Small intestine (tissue), 7 donors: ENCODE data around the gene MADCAM1. TPM values are rescaled to one million over a fixed set of nuclear protein-coding genes. Genes with fewer than 3 reads are reported as not detected.

Experiments used
- DNase-seq, 2 donors: peaks; one replicate each; pipeline versions ENCODE4 v3.0.0 to v3.0.0-alpha.2; 2013
- FAIRE-seq: peaks from 2 replicates; lab custom pipeline; 2012; peaks lifted over from hg19 to GRCh38; lab: Jason Lieb, UNC
- H3K27ac ChIP-seq, 3 donors: one replicate each; pipeline ENCODE4 v1.5.1; 2013; ENCODE audit warnings: low read length in 2 of 3, mild to moderate bottlenecking in 2 of 3, control low read depth in 1 of 3, inconsistent platforms in 1 of 3, low read depth in 1 of 3, moderate library complexity in 1 of 3
- H3K27me3 ChIP-seq, 3 donors: one replicate each; pipeline ENCODE4 v1.6.1; 2013; ENCODE audit warnings: low read length in 3 of 3, inconsistent platforms in 1 of 3; ENCODE audit not compliant: control insufficient read depth in 3 of 3, insufficient read depth in 3 of 3
- H3K36me3 ChIP-seq, 3 donors: one replicate each; pipeline ENCODE4 v1.6.1; 2013; ENCODE audit warnings: low read length in 3 of 3, inconsistent platforms in 1 of 3, low read depth in 1 of 3, mild to moderate bottlenecking in 1 of 3, moderate library complexity in 1 of 3; ENCODE audit not compliant: control insufficient read depth in 3 of 3, insufficient read depth in 2 of 3
- H3K4me1 ChIP-seq, 3 donors: one replicate each; pipeline ENCODE4 v1.6.1; 2013; ENCODE audit warnings: low read length in 2 of 3, inconsistent platforms in 1 of 3, low read depth in 1 of 3, mild to moderate bottlenecking in 1 of 3, moderate library complexity in 1 of 3; ENCODE audit not compliant: control insufficient read depth in 3 of 3, insufficient read depth in 2 of 3
- H3K4me3 ChIP-seq, 3 donors: one replicate each; pipeline ENCODE4 v1.5.1; 2013; ENCODE audit warnings: low read length in 3 of 3, control low read depth in 1 of 3, inconsistent platforms in 1 of 3, low read depth in 1 of 3, mild to moderate bottlenecking in 1 of 3, moderate library complexity in 1 of 3
- H3K9me3 ChIP-seq, 2 donors: one replicate each; pipeline ENCODE4 v1.6.1; 2013; ENCODE audit warnings: low read depth in 1 of 2, low read length in 1 of 2; ENCODE audit not compliant: control insufficient read depth in 2 of 2, insufficient read depth in 1 of 2
- WGBS, 3 donors: extraction: QIAGEN DNeasy Blood & Tissue Kit; methylation state at CpG; one replicate each; pipeline ENCODE4 v1.1.7; 2013; 5-methylcytosine and 5-hydroxymethylcytosine counted together
- polyA plus RNA-seq, 4 donors: library from polyadenylated mRNA; stranded (reverse) in 3 of 4; unstranded in 1 of 4; fragments of 200-250 nt in 3 of 4; fragments of 120-200 nt in 1 of 4; gene quantifications; one replicate each; pipeline versions ENCODE4 v1.2.1 to v1.2.3, GENCODE V29; 2013
- donor health status: healthy with polysubstance abuse.
- donor health status: control.
- donor health status: control.
- donor health status: Bipolar disorder and iron deficiency.
- donor health status: healthy.

MADCAM1 gene
- polyA plus RNA-seq, 4 donors, result 1.1 to 11.3 (median 6.4) TPM; not detected in 1

- 95 to 96% (median 96%) methylated on average over 37 to 39 of the region's 39 CpGs for WGBS, 3 donors
These were observed 41.1 kb upstream of the MADCAM1 start for GRCh38 chr19:455031-455705.

GRCh38 chr19:455851-456546, 40.3 kb upstream of the MADCAM1 start:
- Histone ChIP-seq H3K4me3 (no peak overlapping the region), H3K4me1 (peaks cover 0 to under 1% (median 0%) of the 10 kb centered on the region in 3 donors), H3K27ac (no peak overlapping the region), H3K9me3 (peaks cover 0 to 4% of the 10 kb centered on the region in 2 donors), H3K27me3 (no peaks in the 10 kb centered on the region), H3K36me3 (peaks cover 0 to 36% (median 0%) of the 10 kb centered on the region in 3 donors)
- 91 to 93% (median 91%) methylated on average over 28 to 31 of the region's 31 CpGs for WGBS, 3 donors
- FAIRE-seq, result no peak
- no peak for DNase-seq

More at GRCh38 chr19:455031-455705, 41.1 kb upstream of the MADCAM1 start:
- Histone ChIP-seq H3K36me3 (peaks cover 0 to 37% (median 0%) of the 10 kb centered on the region in 3 donors), H3K27ac (no peak overlapping the region), H3K27me3 (no peaks in the 10 kb centered on the region), H3K4me3 (no peak overlapping the region), H3K9me3 (peaks cover 0 to 7% of the 10 kb centered on the region in 2 donors), H3K4me1 (no peaks in the 10 kb centered on the region)
- no peak for DNase-seq
- no peak for FAIRE-seq

GRCh38 chr19:456547-457110, 39.7 kb upstream of the MADCAM1 start:
- peaks cover 0 to 7% (median 0%) of the 10 kb centered on the region in 3 donors for H3K4me1 ChIP-seq
- DNase-seq (peak in 1 of 2 donors; percentile 46), FAIRE-seq (no peak)
- no peak overlapping the region for H3K27ac ChIP-seq
- H3K36me3 ChIP-seq, result peaks cover 0 to 33% (median 0%) of the 10 kb centered on the region in 3 donors
- H3K9me3 ChIP-seq, result no peaks in the 10 kb centered on the region
- H3K27me3 ChIP-seq, result no peaks in the 10 kb centered on the region
- 51 to 68% (median 53%) methylated on average over 18 of the region's 18 CpGs for WGBS, 3 donors
- no peak overlapping the region for H3K4me3 ChIP-seq

GRCh38 chr19:457636-458035, 38.6 kb upstream of the MADCAM1 start:
- WGBS, 3 donors, result 94 to 97% (median 97%) methylated on average over 29 to 30 of the region's 30 CpGs
- FAIRE-seq, result no peak
- no peak overlapping the region for H3K4me3 ChIP-seq

GRCh38 chr19:458091-459042, 37.9 kb upstream of the MADCAM1 start:
- DNase-seq, result no peak
- peaks cover 0 to 24% (median 0%) of the 10 kb centered on the region in 3 donors for H3K36me3 ChIP-seq
- H3K4me1 ChIP-seq, result peaks cover 0 to 8% (median 0%) of the 10 kb centered on the region in 3 donors
- no peak for FAIRE-seq
- H3K27me3 ChIP-seq, result peaks cover 0 to 6% (median 3%) of the 10 kb centered on the region in 3 donors
- 96 to 99% (median 97%) methylated on average over 61 to 89 of the region's 89 CpGs for WGBS, 3 donors
- H3K27ac ChIP-seq, result no peak overlapping the region
- no peaks in the 10 kb centered on the region for H3K9me3 ChIP-seq
- no peak overlapping the region for H3K4me3 ChIP-seq

More at GRCh38 chr19:457636-458035, 38.6 kb upstream of the MADCAM1 start:
- Histone ChIP-seq H3K27me3 (peaks cover 0 to 6% (median 3%) of the 10 kb centered on the region in 3 donors), H3K9me3 (no peaks in the 10 kb centered on the region), H3K4me1 (peaks cover 0 to 8% (median 0%) of the 10 kb centered on the region in 3 donors), H3K27ac (no peak overlapping the region), H3K36me3 (peaks cover 0 to 27% (median 0%) of the 10 kb centered on the region in 3 donors)
- DNase-seq, result no peak

- Histone ChIP-seq H3K4me1 (peaks cover 0 to 8% (median 0%) of the 10 kb centered on the region in 3 donors), H3K4me3 (peak overlapping the region; percentile 51 to 74 (median 52)), H3K27me3 (peaks cover 0 to 6% (median 3%) of the 10 kb centered on the region in 3 donors), H3K27ac (peak overlapping the region; percentile 34 to 95 (median 87)), H3K36me3 (peaks cover 0 to 18% (median 0%) of the 10 kb centered on the region in 3 donors), H3K9me3 (no peaks in the 10 kb centered on the region)
- 2 to 3% (median 2%) methylated on average over 54 to 66 of the region's 66 CpGs for WGBS, 3 donors
- DNase-seq (peak; percentile 67 to 89), FAIRE-seq (no peak)
These were observed 36.4 kb upstream of the MADCAM1 start for GRCh38 chr19:459724-460511.
